HEK293 (cell line): ENCODE measurements around the gene MAGOH.

Source experiments
- GLI4 ChIP-seq: fragments of 450-650 bp; formaldehyde crosslinking; IDR thresholded peaks from 2 replicates; pipeline ENCODE4 v1.5.1; 2016; ENCODE audit warnings: missing biosample characterization, missing genetic modification characterization
- KLF16 ChIP-seq: fragments of 450-650 bp; formaldehyde crosslinking; IDR thresholded peaks from 2 replicates; pipeline ENCODE4 v1.5.1; 2017; ENCODE audit warnings: missing biosample characterization, missing genetic modification characterization
- MEIS1 ChIP-seq: sonication (generic); formaldehyde crosslinking; IDR thresholded peaks from 2 replicates; pipeline ENCODE4 v1.8.1; 2022; ENCODE audit warnings: missing genetic modification reagents, mild to moderate bottlenecking, borderline replicate concordance
- MYNN ChIP-seq: fragments of 450-650 bp; formaldehyde crosslinking; IDR thresholded peaks from 2 replicates; pipeline ENCODE4 v1.5.1; 2016; ENCODE audit warnings: missing biosample characterization, missing genetic modification characterization, borderline replicate concordance
- OSR2 ChIP-seq: fragments of 450-650 bp; formaldehyde crosslinking; IDR thresholded peaks from 2 replicates; pipeline ENCODE4 v1.5.1; 2016; ENCODE audit warnings: missing biosample characterization, missing genetic modification characterization
- OVOL3 ChIP-seq: fragments of 450-650 bp; formaldehyde crosslinking; IDR thresholded peaks from 2 replicates; pipeline ENCODE4 v1.5.1; 2016; ENCODE audit warnings: missing biosample characterization, missing genetic modification characterization
- REPIN1 ChIP-seq: fragments of 450-650 bp; formaldehyde crosslinking; IDR thresholded peaks from 2 replicates; pipeline ENCODE4 v1.5.1; 2017; ENCODE audit warnings: missing biosample characterization, missing genetic modification characterization, low read depth
- SALL2 ChIP-seq: fragments of 450-650 bp; formaldehyde crosslinking; IDR thresholded peaks from 2 replicates; pipeline ENCODE4 v1.5.0; 2017; ENCODE audit warnings: missing biosample characterization, mild to moderate bottlenecking, missing genetic modification characterization, borderline replicate concordance
- SP3 ChIP-seq: fragments of 450-650 bp; formaldehyde crosslinking; IDR thresholded peaks from 2 replicates; pipeline ENCODE4 v1.5.1; 2016; ENCODE audit warnings: missing biosample characterization, missing genetic modification characterization
- ZBTB20 ChIP-seq: fragments of 450-650 bp; formaldehyde crosslinking; IDR thresholded peaks from 2 replicates; pipeline ENCODE4 v1.5.1; 2016; ENCODE audit warnings: missing biosample characterization, missing genetic modification characterization
- ZFP3 ChIP-seq: fragments of 450-650 bp; formaldehyde crosslinking; IDR thresholded peaks from 2 replicates; pipeline ENCODE4 v1.5.1; 2016; ENCODE audit warnings: low read depth, missing biosample characterization, missing genetic modification characterization
- ZFP37 ChIP-seq: fragments of 450-650 bp; formaldehyde crosslinking; IDR thresholded peaks from 2 replicates; pipeline ENCODE4 v1.5.1; 2016; ENCODE audit warnings: missing biosample characterization, missing genetic modification characterization
- ZNF114 ChIP-seq: fragments of 450-650 bp; formaldehyde crosslinking; IDR thresholded peaks from 2 replicates; pipeline ENCODE4 v1.5.0; 2017; ENCODE audit warnings: missing biosample characterization, missing genetic modification characterization
- ZNF132 ChIP-seq: fragments of 450-650 bp; formaldehyde crosslinking; IDR thresholded peaks from 2 replicates; pipeline ENCODE4 v1.5.1; 2017; ENCODE audit warnings: missing biosample characterization, missing genetic modification characterization, borderline replicate concordance
- ZNF184 ChIP-seq: fragments of 450-650 bp; IDR thresholded peaks from 2 replicates; pipeline ENCODE4 v1.5.1; 2018; ENCODE audit warnings: missing biosample characterization, mild to moderate bottlenecking, missing genetic modification characterization
- ZNF2 ChIP-seq: fragments of 450-650 bp; formaldehyde crosslinking; IDR thresholded peaks from 2 replicates; pipeline ENCODE4 v1.5.1; 2016; ENCODE audit warnings: missing biosample characterization, missing genetic modification characterization
- ZNF214 ChIP-seq: fragments of 450-650 bp; formaldehyde crosslinking; IDR thresholded peaks from 2 replicates; pipeline ENCODE4 v1.5.1; 2017; ENCODE audit warnings: missing biosample characterization, mild to moderate bottlenecking, missing genetic modification characterization, borderline replicate concordance
- ZNF280C ChIP-seq: fragments of 450-650 bp; formaldehyde crosslinking; IDR thresholded peaks from 2 replicates; pipeline ENCODE4 v1.5.1; 2016; ENCODE audit warnings: missing biosample characterization, missing genetic modification characterization
- ZNF292 ChIP-seq: fragments of 450-650 bp; formaldehyde crosslinking; IDR thresholded peaks from 2 replicates; pipeline ENCODE4 v1.5.1; 2016; ENCODE audit warnings: low read depth, missing biosample characterization, missing genetic modification characterization, borderline replicate concordance
- ZNF341 ChIP-seq: fragments of 450-650 bp; formaldehyde crosslinking; IDR thresholded peaks from 2 replicates; pipeline ENCODE4; 2016; ENCODE audit warnings: low read depth, missing biosample characterization, missing genetic modification characterization
- ZNF350 ChIP-seq: fragments of 450-650 bp; formaldehyde crosslinking; IDR thresholded peaks from 2 replicates; pipeline ENCODE4 v1.5.0; 2017; ENCODE audit warnings: missing biosample characterization, mild to moderate bottlenecking, missing genetic modification characterization
- ZNF404 ChIP-seq: fragments of 450-650 bp; formaldehyde crosslinking; IDR thresholded peaks from 2 replicates; pipeline ENCODE4 v1.5.1; 2017; ENCODE audit warnings: missing biosample characterization, missing genetic modification characterization
- ZNF416 ChIP-seq: fragments of 450-650 bp; formaldehyde crosslinking; IDR thresholded peaks from 2 replicates; pipeline ENCODE4 v1.5.1; 2016; ENCODE audit warnings: missing biosample characterization, missing genetic modification characterization
- ZNF433 ChIP-seq: fragments of 450-650 bp; formaldehyde crosslinking; IDR thresholded peaks from 2 replicates; pipeline ENCODE4 v1.5.1; 2016; ENCODE audit warnings: missing biosample characterization, missing genetic modification characterization, low read depth
- ZNF488 ChIP-seq: fragments of 450-650 bp; formaldehyde crosslinking; IDR thresholded peaks from 2 replicates; pipeline ENCODE4 v1.5.1; 2016; ENCODE audit warnings: missing biosample characterization, missing genetic modification characterization
- ZNF549 ChIP-seq: fragments of 450-650 bp; IDR thresholded peaks from 2 replicates; pipeline ENCODE4 v1.5.1; 2018; ENCODE audit warnings: missing biosample characterization, missing genetic modification characterization, mild to moderate bottlenecking, inconsistent platforms, moderate library complexity
- ZNF561 ChIP-seq: fragments of 450-650 bp; IDR thresholded peaks from 2 replicates; pipeline ENCODE4 v1.5.1; 2018; ENCODE audit warnings: missing biosample characterization, missing genetic modification characterization, borderline replicate concordance
- ZNF596 ChIP-seq: fragments of 450-650 bp; IDR thresholded peaks from 2 replicates; pipeline ENCODE4 v1.5.0; 2018; ENCODE audit warnings: missing biosample characterization, mild to moderate bottlenecking, missing genetic modification characterization, moderate library complexity
- ZNF623 ChIP-seq: fragments of 450-650 bp; formaldehyde crosslinking; IDR thresholded peaks from 2 replicates; pipeline ENCODE4 v1.5.1; 2016; ENCODE audit warnings: missing biosample characterization, missing genetic modification characterization
- ZNF660 ChIP-seq: fragments of 450-650 bp; IDR thresholded peaks from 2 replicates; pipeline ENCODE4 v1.5.1; 2018; ENCODE audit warnings: missing biosample characterization, mild to moderate bottlenecking, missing genetic modification characterization
- ZNF677 ChIP-seq: fragments of 450-650 bp; IDR thresholded peaks from 2 replicates; pipeline ENCODE4 v1.5.0; 2018; ENCODE audit warnings: missing biosample characterization, mild to moderate bottlenecking, missing genetic modification characterization, moderate library complexity
- ZNF701 ChIP-seq: fragments of 450-650 bp; formaldehyde crosslinking; IDR thresholded peaks from 2 replicates; pipeline ENCODE4 v1.5.1; 2016; ENCODE audit warnings: missing biosample characterization, missing genetic modification characterization
- ZNF785 ChIP-seq: fragments of 450-650 bp; formaldehyde crosslinking; IDR thresholded peaks from 2 replicates; pipeline ENCODE4 v1.5.1; 2016; ENCODE audit warnings: missing biosample characterization, missing genetic modification characterization
- ZNF830 ChIP-seq: fragments of 450-650 bp; IDR thresholded peaks from 2 replicates; pipeline ENCODE4 v1.5.0; 2018; ENCODE audit warnings: missing biosample characterization, missing genetic modification characterization, low read depth, mild to moderate bottlenecking, moderate library complexity
- TF ChIP-seq, protein P1 (sequence below): fragments of 450-650 bp; formaldehyde crosslinking; IDR thresholded peaks from 2 replicates; pipeline ENCODE4 v1.5.1; 2017; ENCODE audit warnings: missing biosample characterization, missing genetic modification characterization
- TF ChIP-seq, protein P2 (sequence below): fragments of 450-650 bp; formaldehyde crosslinking; IDR thresholded peaks from 2 replicates; pipeline ENCODE4 v1.5.1; 2016; ENCODE audit warnings: missing biosample characterization, missing genetic modification characterization

MAGOH gene

DNA sequence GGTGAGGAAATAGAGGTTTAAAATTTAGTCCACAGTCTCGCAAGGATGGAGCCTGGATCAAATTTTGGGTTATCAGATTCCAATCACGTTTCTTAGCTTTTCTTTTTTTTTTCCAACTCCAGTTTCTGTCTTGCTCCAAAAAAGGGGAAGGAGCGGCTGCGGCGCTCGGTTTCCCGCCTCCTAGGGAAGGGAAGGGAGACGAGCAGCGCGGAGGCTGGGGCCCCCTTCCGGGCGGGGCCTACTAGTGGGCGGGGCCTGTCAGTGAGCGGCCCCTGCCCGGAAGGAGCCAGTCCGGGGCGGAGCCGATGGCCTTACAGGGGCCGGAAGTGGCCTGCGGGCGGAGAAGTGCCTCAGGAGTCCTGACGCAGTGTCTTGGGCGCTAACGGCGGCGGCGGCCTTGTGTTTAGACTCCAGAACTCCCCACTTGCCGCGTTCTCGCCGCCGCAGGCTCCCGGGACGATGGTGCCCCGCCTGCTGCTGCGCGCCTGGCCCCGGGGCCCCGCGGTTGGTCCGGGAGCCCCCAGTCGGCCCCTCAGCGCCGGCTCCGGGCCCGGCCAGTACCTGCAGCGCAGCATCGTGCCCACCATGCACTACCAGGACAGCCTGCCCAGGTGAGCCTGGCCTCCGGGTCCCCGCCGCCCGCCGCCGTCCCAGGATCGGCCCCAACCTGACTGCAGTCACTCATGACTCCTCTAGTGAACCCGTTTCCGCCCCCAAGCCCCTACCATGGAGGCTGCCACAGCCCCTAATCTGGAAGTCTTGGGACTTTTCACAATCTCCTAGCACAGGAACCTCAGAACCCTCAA is 41.6 kb downstream of the MAGOH start, which contains the start of gene CPT2 (continued):
- TF ChIP-seq ZBTB20 (tag by site-specific recombination) (peak; percentile 95), ZNF596 (tag by site-specific recombination) (no peak; the same call in 1 of the 2 replicates), OVOL3 (tag by site-specific recombination) (no peak), ZNF561 (tag by site-specific recombination) (peak; percentile 80; the same call in 1 of the 2 replicates), KLF16 (peak; percentile 56; the same call in 1 of the 2 replicates), ZNF341 (no peak), ZNF132 (tag by site-specific recombination) (no peak), ZNF2 (peak; percentile 36; the same call in 1 of the 2 replicates), SP3 (tag by site-specific recombination) (peak; percentile 94), GLI4 (no peak), ZNF214 (tag by site-specific recombination) (no peak), ZNF785 (no peak), ZNF184 (tag by site-specific recombination) (no peak), REPIN1 (no peak), ZNF660 (tag by site-specific recombination) (no peak), ZNF433 (no peak), MEIS1 (CRISPR knock-in tag) (no peak), ZNF488 (tag by site-specific recombination) (no peak), ZNF292 (tag by site-specific recombination) (no peak), ZNF416 (tag by site-specific recombination) (no peak), MYNN (tag by site-specific recombination) (no peak), ZNF623 (tag by site-specific recombination) (no peak), ZFP3 (tag by site-specific recombination) (no peak), ZFP37 (tag by site-specific recombination) (0 out of 2 replicates have a peak, but pooled peaks have one; percentile 32), ZNF677 (tag by site-specific recombination) (0 out of 2 replicates have a peak, but pooled peaks have one; percentile 39), ZNF830 (tag by site-specific recombination) (no peak), ZNF350 (no peak), ZNF280C (tag by site-specific recombination) (no peak), ZNF549 (no peak), ZNF114 (no peak), OSR2 (no peak), SALL2 (tag by site-specific recombination) (no peak), ZNF404 (no peak), ZNF701 (tag by site-specific recombination) (no peak)
- TF ChIP-seq, protein P1, sequence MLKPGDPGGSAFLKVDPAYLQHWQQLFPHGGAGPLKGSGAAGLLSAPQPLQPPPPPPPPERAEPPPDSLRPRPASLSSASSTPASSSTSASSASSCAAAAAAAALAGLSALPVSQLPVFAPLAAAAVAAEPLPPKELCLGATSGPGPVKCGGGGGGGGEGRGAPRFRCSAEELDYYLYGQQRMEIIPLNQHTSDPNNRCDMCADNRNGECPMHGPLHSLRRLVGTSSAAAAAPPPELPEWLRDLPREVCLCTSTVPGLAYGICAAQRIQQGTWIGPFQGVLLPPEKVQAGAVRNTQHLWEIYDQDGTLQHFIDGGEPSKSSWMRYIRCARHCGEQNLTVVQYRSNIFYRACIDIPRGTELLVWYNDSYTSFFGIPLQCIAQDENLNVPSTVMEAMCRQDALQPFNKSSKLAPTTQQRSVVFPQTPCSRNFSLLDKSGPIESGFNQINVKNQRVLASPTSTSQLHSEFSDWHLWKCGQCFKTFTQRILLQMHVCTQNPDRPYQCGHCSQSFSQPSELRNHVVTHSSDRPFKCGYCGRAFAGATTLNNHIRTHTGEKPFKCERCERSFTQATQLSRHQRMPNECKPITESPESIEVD (tag by site-specific recombination), result no peak
- TF ChIP-seq, protein P2, sequence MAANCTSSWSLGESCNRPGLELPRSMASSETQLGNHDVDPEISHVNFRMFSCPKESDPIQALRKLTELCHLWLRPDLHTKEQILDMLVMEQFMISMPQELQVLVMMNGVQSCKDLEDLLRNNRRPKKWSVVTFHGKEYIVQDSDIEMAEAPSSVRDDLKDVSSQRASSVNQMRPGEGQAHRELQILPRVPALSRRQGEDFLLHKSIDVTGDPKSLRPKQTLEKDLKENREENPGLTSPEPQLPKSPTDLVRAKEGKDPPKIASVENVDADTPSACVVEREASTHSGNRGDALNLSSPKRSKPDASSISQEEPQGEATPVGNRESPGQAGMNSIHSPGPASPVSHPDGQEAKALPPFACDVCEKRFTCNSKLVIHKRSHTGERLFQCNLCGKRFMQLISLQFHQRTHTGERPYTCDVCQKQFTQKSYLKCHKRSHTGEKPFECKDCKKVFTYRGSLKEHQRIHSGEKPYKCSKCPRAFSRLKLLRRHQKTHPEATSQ, result no peak
